GM18868 (cell line): ENCODE measurements around the gene OLIG1.

Source experiments
- ATAC-seq: cut with Tn5 transposase; IDR thresholded peaks from one replicate; pipeline ENCODE4 v1.9.1; 2021; ENCODE audit warnings: mild to moderate bottlenecking, moderate library complexity; ENCODE audit not compliant: unreplicated experiment

The OLIG1 gene

DNA sequence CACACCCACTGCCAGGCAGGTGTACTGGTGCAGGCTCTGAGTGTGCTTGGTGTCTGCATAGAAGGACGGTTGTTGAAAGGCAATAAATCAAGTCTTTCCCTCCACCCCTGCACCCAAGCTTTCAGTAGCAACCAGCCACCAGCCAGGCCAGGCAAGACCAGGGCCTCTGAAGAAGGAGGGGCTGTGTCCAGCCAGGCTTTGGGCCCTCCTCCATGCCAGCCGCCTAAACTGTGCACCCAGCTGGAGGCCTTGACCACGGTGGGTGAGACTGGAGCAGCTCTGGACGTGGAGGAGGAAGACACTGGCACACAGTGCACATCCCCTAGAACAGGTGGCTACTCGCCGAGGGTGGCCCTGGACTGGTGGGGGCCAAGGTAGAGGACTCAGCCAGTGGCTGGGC lies 39.3 kb upstream of the OLIG1 start:
- ATAC-seq = no peak

DNA sequence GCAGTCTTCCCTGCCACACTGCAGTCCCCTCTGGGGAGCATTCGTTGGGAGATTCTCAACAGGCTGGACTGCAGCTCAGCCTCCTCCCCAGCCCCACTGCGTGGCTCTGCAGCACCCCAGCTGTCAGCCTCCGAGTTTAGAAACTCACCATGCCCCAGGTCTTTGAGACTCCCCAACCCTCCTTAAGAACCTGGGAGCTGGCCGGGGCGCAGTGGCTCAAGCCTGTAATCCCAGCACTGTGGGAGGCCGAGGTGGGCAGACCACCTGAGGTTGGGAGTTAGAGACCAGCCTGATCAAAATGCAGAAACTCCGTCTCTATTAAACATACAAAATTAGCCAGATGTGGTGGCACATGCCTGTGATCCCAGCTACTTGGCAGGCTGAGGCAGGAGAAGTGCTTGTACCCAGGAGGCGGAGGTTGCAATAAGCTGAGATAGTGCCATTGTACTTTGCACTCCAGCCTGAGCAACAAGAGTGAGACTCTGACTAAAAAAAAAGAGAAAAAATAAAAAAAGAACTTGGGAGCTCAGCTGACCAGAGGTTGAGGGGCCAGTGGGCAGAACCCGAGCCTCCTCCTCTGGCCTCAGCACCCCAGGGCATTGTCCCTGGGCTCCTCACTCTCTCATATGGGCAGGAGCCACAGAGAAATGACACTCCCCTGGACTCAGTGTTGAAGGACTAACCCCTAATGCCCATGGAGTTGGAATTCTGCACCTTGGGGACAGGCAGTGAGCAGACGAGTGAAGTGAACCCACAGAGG lies 38.6 kb upstream of the OLIG1 start:
- ATAC-seq = no peak

- no peak for ATAC-seq
These were observed 37.4 kb upstream of the OLIG1 start for GRCh38 chr21:33032434-33033047.

GRCh38 chr21:33033094-33033951 lies 36.6 kb upstream of the OLIG1 start:
- ATAC-seq = no peak

DNA sequence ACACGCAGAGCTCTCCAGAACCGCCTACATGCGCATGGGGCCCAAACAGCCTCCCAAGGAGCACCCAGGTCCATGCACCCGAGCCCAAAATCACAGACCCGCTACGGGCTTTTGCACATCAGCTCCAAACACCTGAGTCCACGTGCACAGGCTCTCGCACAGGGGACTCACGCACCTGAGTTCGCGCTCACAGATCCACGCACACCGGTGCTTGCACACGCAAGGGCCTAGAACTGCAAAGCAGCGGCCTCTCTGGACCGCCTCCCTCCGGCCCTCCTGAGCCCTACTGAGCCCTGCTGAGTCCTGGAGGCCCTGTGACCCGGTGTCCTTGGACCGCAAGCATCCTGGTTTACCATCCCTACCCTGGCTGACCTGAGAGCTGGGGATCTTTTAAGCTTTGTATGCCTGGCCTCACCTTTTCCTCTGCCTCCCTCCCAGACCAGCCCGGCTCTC lies 36.0 kb upstream of the OLIG1 start:
- no peak for ATAC-seq

DNA sequence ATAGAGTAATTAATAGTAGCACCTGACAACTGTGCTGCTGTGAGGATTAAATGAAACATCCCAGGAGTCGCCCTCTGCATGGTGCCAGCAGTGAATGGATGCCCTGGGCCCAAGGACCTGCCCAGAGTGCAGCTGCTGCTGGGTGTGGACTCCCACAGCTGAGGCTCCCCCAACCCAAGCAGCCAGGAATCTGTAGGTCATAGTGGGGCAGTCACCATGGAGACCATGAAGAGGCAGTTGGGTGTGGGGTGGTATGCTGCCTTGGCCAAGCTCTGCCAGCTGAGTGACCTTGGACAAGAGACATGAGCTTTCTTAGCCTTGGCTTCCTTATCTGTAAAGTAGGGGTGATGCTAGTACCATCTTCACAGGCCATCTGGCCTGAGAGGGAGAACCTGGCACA lies 34.8 kb upstream of the OLIG1 start:
- ATAC-seq = no peak

DNA sequence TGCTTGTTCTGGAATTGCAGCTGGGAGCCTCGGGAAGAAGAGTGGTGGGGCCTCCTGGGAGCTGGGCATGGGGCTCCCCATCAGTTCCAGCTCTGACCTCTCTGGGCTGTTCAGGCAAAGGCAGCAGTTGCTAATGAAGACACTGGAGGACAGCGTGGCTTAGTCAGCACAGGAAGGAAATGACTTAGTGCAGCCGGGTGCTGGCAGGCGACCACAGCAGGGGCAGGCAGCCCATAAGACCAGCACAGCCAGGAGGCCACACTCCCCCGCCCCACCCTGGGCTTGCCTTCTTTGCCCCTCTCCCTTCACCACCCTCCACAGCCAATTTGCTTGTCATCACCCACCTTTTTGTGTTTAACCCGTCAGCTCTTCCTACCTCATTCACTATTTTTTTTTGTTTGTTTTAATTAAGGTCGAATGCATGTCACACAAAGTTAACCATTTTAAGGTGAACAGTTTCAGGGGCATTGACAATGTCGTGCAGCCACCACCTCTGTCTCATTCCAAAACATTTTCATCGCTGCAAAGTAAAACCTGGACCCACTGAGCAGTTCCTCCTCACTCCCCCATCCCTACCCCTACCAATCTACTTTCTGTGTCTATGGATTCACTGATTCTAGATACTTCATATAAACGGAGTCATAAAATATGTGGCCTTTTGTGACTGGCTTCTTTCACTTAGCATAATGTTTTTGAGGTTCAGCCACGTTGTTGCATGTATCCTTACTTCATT lies 33.3 kb upstream of the OLIG1 start:
- no peak for ATAC-seq

DNA sequence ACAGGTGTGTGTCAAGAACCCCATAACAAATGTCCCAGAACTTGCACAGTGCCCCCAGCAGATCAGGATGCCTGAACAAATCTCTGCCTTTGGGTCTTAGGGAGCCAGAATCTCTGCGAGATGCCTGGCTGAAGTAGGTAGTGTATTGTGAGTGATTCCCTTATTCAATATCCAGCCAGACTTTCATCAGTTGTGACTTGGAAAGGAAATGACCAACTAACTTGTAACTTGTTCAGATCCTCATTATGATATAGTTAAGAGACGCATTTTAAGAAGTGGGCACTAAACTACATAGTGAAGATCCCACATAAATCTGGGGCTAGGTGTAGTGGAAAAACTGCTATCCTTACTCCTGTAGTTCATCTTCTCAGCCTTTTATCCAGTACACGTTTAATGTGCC lies 32.4 kb upstream of the OLIG1 start:
- ATAC-seq = no peak

GRCh38 chr21:33039536-33039935 lies 30.4 kb upstream of the OLIG1 start:
- no peak for ATAC-seq

DNA sequence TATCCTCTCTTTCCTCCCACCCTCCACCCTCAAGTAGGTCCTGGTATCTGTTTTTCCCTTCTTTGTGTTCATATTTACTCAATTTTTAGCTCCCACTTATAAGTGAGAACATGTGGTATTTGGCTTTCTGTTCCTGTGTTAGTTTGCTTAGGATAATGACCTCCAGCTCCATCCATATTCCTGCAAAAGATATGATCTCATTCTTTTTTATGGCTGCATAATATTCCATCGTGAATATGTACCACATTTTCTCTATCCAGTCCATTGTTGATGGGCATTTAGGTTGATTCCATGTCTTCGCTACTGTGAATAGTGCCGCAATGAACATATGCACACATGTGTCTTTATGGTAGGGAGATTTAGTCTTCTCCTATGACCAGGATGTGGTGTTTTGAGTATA lies 29.7 kb upstream of the OLIG1 start:
- no peak for ATAC-seq

DNA sequence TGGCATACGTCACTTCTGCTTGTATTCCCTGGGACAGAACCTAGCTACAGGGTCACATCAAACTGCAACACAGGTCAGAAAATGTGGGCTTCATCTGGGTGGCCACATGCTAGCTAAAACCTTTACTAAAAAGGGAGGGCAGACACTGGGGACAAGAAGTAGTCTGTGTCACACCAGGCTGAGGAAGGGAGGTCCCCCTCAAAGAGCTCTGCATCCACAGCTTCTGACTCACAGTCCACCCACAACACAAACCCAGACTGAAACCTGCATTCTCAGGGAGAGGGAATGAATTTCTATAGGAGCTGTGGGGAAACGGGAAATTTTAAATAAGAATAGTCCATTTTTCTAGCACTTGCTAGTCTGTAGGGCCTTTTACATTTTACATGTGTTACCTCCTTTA lies 28.0 kb upstream of the OLIG1 start:
- ATAC-seq = no peak

DNA sequence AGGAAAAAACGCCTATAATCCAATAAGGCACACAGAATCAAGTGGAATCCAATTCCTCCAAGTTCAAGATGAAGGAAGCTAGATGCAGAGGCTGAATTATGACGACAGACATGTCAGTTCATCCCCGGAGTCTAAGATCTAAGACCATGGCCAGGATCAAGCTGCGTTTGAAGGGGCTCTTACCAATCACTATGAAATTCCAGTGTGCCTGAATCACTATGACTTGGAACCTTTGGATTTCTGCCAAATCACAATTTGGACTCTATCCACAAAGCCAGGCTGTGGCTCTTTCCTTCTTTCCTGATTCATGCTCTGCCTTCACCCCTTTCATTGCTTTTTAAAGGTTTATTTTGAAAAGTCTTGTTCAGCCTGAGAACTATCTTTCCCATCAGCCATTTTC lies 27.1 kb upstream of the OLIG1 start:
- ATAC-seq = no peak

- no peak for ATAC-seq
These were observed 23.5 kb upstream of the OLIG1 start for GRCh38 chr21:33046455-33046854.

GRCh38 chr21:33047231-33047630 lies 22.7 kb upstream of the OLIG1 start:
- no peak for ATAC-seq

GRCh38 chr21:33051925-33052324 lies 18.0 kb upstream of the OLIG1 start:
- ATAC-seq = no peak

DNA sequence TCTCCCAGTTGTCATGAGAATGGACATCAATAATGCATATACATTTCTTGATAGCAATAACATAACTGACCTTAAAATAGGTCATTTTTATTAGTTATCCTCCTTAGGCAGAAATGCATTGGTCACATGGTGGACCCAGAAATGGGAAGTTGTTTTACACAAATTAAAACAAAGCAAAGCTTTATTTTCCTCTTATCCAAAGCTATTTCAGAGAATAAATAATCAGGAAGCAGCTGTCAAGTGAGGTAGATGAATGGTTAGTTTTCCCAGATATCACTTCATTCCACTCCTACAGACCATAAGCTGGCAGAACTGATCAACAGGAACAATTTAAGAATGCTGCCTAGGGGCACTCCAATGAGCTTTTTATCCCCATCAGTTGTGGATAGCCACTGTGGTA lies 16.0 kb upstream of the OLIG1 start:
- no peak for ATAC-seq

DNA sequence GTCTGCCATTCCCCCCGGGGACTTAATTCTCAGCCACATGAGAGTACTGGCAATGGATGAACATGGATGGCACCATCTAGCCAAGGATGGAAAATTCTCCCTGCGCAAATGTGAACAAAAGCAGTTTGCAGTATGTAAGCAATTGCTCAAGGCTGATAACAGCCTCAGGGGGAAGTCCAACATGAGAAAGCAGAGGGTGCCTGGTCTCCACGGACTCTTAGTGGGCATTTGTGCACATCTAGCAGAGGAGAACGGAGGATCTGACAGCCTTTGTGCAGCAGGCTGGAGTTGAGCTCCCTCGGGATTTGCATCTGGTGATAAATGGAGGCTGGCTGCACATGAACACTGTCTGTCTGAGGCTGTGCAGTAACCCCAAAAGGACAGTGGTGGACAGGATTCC lies 13.9 kb upstream of the OLIG1 start:
- ATAC-seq = no peak

- no peak for ATAC-seq
These were observed 12.5 kb upstream of the OLIG1 start for GRCh38 chr21:33057385-33057940.

DNA sequence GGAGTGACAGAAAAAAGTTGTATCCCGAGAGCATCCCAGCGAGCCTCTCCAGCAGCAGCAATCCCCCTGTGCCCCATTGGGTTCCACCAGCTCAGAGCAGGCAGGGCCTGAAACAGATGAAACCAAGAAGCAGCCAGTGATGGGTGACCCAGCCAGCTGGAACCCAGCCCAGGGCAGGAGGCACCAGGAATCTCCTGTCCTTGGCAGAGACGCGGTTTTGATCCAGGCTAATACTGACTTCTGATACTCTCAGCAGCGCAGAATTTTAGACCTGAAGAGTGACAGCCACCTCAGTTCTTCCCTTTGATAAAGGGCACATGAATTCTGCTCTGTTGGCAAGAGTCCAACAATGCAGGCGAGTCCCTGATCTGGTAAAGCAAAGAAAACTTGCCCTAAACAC lies 11.4 kb upstream of the OLIG1 start:
- ATAC-seq = no peak

- ATAC-seq = no peak
These were observed 11.0 kb upstream of the OLIG1 start for GRCh38 chr21:33058957-33059356.

- no peak for ATAC-seq
These were observed 10.5 kb upstream of the OLIG1 start for GRCh38 chr21:33059380-33059841.
